Measurements from ENCODE around the gene ZBTB21.

- TF ChIP-seq CTCF (IDR thresholded peaks at IDR 0.05 in 8 of 11, conservative IDR thresholded peaks at IDR 0.05 in 3 of 11) (no peak), POLR2AphosphoS5 (IDR thresholded peaks at IDR 0.05) (no peak), POLR2A (IDR thresholded peaks at IDR 0.05) (no peak)
These were observed 35.5 kb downstream of the ZBTB21 start for GRCh38 chr21:41974752-41975053.

Measured in spleen (tissue), 7 donors.